Upper lobe of right lung (tissue), 1 donor: ENCODE results near the gene EYA4. TPM values are rescaled to one million over a fixed set of nuclear protein-coding genes. Genes with fewer than 3 reads are reported as not detected.

Source experiments
- ATAC-seq: fragments of 200-7000 bp; cut with Tn5 transposase; one replicate; pipeline ENCODE4 v1.9.1; 2020; ENCODE audit warnings: mild to moderate bottlenecking, moderate library complexity
- DNase-seq: peaks from one replicate; pipeline ENCODE4 v3.0.0-alpha.2; 2020
- H3K27ac ChIP-seq: fragments of 200-600 bp; one replicate; pipeline ENCODE4 v1.8.0; 2022
- H3K27me3 ChIP-seq: fragments of 200-600 bp; one replicate; pipeline ENCODE4 v1.8.0; 2022; ENCODE audit warnings: mild to moderate bottlenecking
- H3K36me3 ChIP-seq: fragments of 200-600 bp; one replicate; pipeline ENCODE4 v1.8.0; 2022
- H3K4me1 ChIP-seq: fragments of 200-600 bp; one replicate; pipeline ENCODE4 v1.8.0; 2022
- H3K4me3 ChIP-seq: fragments of 200-600 bp; one replicate; pipeline ENCODE4 v1.8.0; 2022; ENCODE audit warnings: mild to moderate bottlenecking
- H3K9me3 ChIP-seq: fragments of 200-600 bp; one replicate; pipeline ENCODE4 v1.8.0; 2022
- CTCF ChIP-seq: fragments of 200-600 bp; IDR thresholded peaks from one replicate; pipeline ENCODE4 v1.8.0; 2022; ENCODE audit warnings: antibody characterized with exemption
- intact Hi-C: fragments of 100-400 bp; cut with DNase I; formaldehyde crosslinking; loops from one replicate; pipeline ENCODE4 v1.11.0; 2022
- total RNA-seq: library from RNA; stranded (reverse); fragmentation: NEBNext Ultra II Directional; extraction: Animal tissue kit (Norgen Biotek cat#: 25700); gene quantifications from one replicate; pipeline ENCODE4 v1.2.1, GENCODE V29; 2021
- donor health status: DM: no; HTN: yes; CAD: no; lungs with severe emphysema.

Gene EYA4
- total RNA-seq, 1 donor from 2014 or later = 6.0 TPM

- DNase-seq = no peak
- no peak overlapping the region for H3K4me3 ChIP-seq
- no peaks in the 10 kb centered on the region for H3K9me3 ChIP-seq
- H3K27me3 ChIP-seq = no peaks in the 10 kb centered on the region
- no peaks in the 10 kb centered on the region for H3K36me3 ChIP-seq
- ATAC-seq = no peak
- no peaks in the 10 kb centered on the region for H3K4me1 ChIP-seq
- intact Hi-C loops = no loop called here
- H3K27ac ChIP-seq = no peak overlapping the region
- no peak for TF ChIP-seq CTCF
Observed at GRCh38 chr6:133542056-133542821, 301.1 kb downstream of the EYA4 start.

- TF ChIP-seq CTCF = no peak
- intact Hi-C loops = no loop called here
- H3K27ac ChIP-seq = no peak overlapping the region
- no peaks in the 10 kb centered on the region for H3K36me3 ChIP-seq
- no peak for DNase-seq
- no peaks in the 10 kb centered on the region for H3K9me3 ChIP-seq
- peaks cover 7% of the 10 kb centered on the region for H3K4me1 ChIP-seq
- H3K4me3 ChIP-seq = no peak overlapping the region
- H3K27me3 ChIP-seq = no peaks in the 10 kb centered on the region
- no peak for ATAC-seq
Observed at GRCh38 chr6:133544419-133544818, 303.3 kb downstream of the EYA4 start.

- Histone ChIP-seq H3K27ac (no peak overlapping the region), H3K4me1 (peaks cover 7% of the 10 kb centered on the region), H3K4me3 (no peak overlapping the region), H3K27me3 (no peaks in the 10 kb centered on the region), H3K36me3 (no peaks in the 10 kb centered on the region), H3K9me3 (no peaks in the 10 kb centered on the region)
- DNase-seq (no peak), ATAC-seq (no peak)
- no peak for TF ChIP-seq CTCF
- intact Hi-C loops = no loop called here
Observed at GRCh38 chr6:133546098-133546497, 304.9 kb downstream of the EYA4 start.

- H3K4me3 ChIP-seq = no peak overlapping the region
- no peak for TF ChIP-seq CTCF
- no peaks in the 10 kb centered on the region for H3K9me3 ChIP-seq
- DNase-seq (no peak), ATAC-seq (no peak)
- H3K27me3 ChIP-seq = no peaks in the 10 kb centered on the region
- no peak overlapping the region for H3K27ac ChIP-seq
- peaks cover 12% of the 10 kb centered on the region for H3K4me1 ChIP-seq
- intact Hi-C loops = no loop called here
- H3K36me3 ChIP-seq = no peaks in the 10 kb centered on the region
Observed at GRCh38 chr6:133547136-133547535, 306.0 kb downstream of the EYA4 start.

GRCh38 chr6:133548423-133549159 lies 307.4 kb downstream of the EYA4 start:
- ATAC-seq = peak; percentile 81
- H3K9me3 ChIP-seq = no peaks in the 10 kb centered on the region
- TF ChIP-seq CTCF = no peak
- no peak overlapping the region for H3K27ac ChIP-seq
- intact Hi-C loops = no loop called here
- no peaks in the 10 kb centered on the region for H3K27me3 ChIP-seq
- H3K4me1 ChIP-seq = peaks cover 12% of the 10 kb centered on the region
- DNase-seq = no peak
- no peaks in the 10 kb centered on the region for H3K36me3 ChIP-seq
- no peak overlapping the region for H3K4me3 ChIP-seq
